Kasumi-1 (cell line): ENCODE data around the gene IFT81.

Experiments
- DNase-seq, 2 experiments: peaks; one replicate each; lab custom pipeline; 2025; lab: John Stamatoyannopoulos, UW

The IFT81 gene

GRCh38 chr12:110124269-110124995, at the start of gene IFT81:
Gene IFT81, plus strand, starts transcription at chr12:110124357. Its CDS starts 3,024 bp downstream, at chr12:110127381.
- DNase-seq = peak; percentile 75 to 77

GRCh38 chr12:110075880-110076279, 48.3 kb upstream of the IFT81 start:
- DNase-seq = no peak

GRCh38 chr12:110077800-110078199, 46.4 kb upstream of the IFT81 start:
- DNase-seq = no peak

- peak; percentile 55 to 56 for DNase-seq
Observed at GRCh38 chr12:110079477-110080400, 44.4 kb upstream of the IFT81 start.

GRCh38 chr12:110080410-110080809, 43.7 kb upstream of the IFT81 start:
- DNase-seq = no peak

- DNase-seq = no peak
Observed at GRCh38 chr12:110084314-110085015, 39.7 kb upstream of the IFT81 start.

- peak; percentile 12 to 13 for DNase-seq
Observed at GRCh38 chr12:110088216-110088615, 35.9 kb upstream of the IFT81 start.

GRCh38 chr12:110088936-110089335, 35.2 kb upstream of the IFT81 start:
- peak; percentile 49 to 59 for DNase-seq

- DNase-seq = no peak
Observed at GRCh38 chr12:110090266-110091135, 33.7 kb upstream of the IFT81 start.

- no peak for DNase-seq
Observed at GRCh38 chr12:110091136-110091711, 32.9 kb upstream of the IFT81 start.

- no peak for DNase-seq
Observed at GRCh38 chr12:110093631-110094311, 30.4 kb upstream of the IFT81 start.

- DNase-seq = peak; percentile 82 to 85
Observed at GRCh38 chr12:110100315-110100970, 23.7 kb upstream of the IFT81 start.

- DNase-seq = peak; percentile 83 to 84
Observed at GRCh38 chr12:110102255-110102654, 21.9 kb upstream of the IFT81 start.

- DNase-seq = no peak
Observed at GRCh38 chr12:110104188-110105094, 19.7 kb upstream of the IFT81 start.

GRCh38 chr12:110105159-110105558, 19.0 kb upstream of the IFT81 start:
- DNase-seq = no peak

GRCh38 chr12:110105986-110106385, 18.2 kb upstream of the IFT81 start:
- DNase-seq = no peak

GRCh38 chr12:110107369-110108281, 16.5 kb upstream of the IFT81 start:
- no peak for DNase-seq
